GM12878 (cell line): ENCODE results near the gene MEX3B. TPM values are rescaled to one million over a fixed set of nuclear protein-coding genes. Genes with fewer than 3 reads are reported as not detected.
A peak's percentile ranks its signal among the peaks of the same experiment; 100 is the strongest.

Source experiments
- ATAC-seq: fragments of 200-7000 bp; cut with Tn5 transposase; 3 replicates; pipeline ENCODE4 v1.9.1; 2020; ENCODE audit warnings: mild to moderate bottlenecking, moderate library complexity
- BruUV-seq: library from RNA; stranded (reverse); fragments of 400-500 nt; replicated peaks from 2 replicates; lab custom pipeline; 2021; lab: Mats Ljungman, UMichigan
- CTCF ChIA-PET: fragments of 300-600 bp; sonication (Branson Sonifier 250); formaldehyde crosslinking; extraction: SDS; loops from one replicate; lab custom pipeline; 2021; ENCODE audit warnings: inconsistent platforms; lab: Yijun Ruan, JAX
- POLR2A ChIA-PET: fragments of 350-600 bp; formaldehyde crosslinking; extraction: SDS; loops from one replicate; lab custom pipeline; 2021; ENCODE audit warnings: inconsistent platforms; lab: Charles Lee
- RAD21 ChIA-PET: fragments of 300-600 bp; sonication (Branson Sonifier 250); formaldehyde crosslinking; loops from one replicate; lab custom pipeline; 2023; ENCODE audit warnings: antibody characterized with exemption; ENCODE audit not compliant: unreplicated experiment; lab: Charles Lee
- SMC1A ChIA-PET: fragments of 300-600 bp; sonication (Branson Sonifier 250); formaldehyde crosslinking; loops from one replicate; lab custom pipeline; 2023; ENCODE audit not compliant: unreplicated experiment, uncharacterized antibody; lab: Charles Lee
- DNase-seq: peaks from one replicate; pipeline ENCODE4 v3.0.0-alpha.2; 2011; ENCODE audit warnings: low read depth, low spot score
- FAIRE-seq: peaks from 3 replicates; lab custom pipeline; 2011; peaks lifted over from hg19 to GRCh38; lab: Jason Lieb, UNC
- H2AFZ ChIP-seq: 2 replicates; pipeline ENCODE4 v1.6.0; 2011; ENCODE audit warnings: low read depth, low read length, control low read depth; ENCODE audit not compliant: control insufficient read depth
- H3K27ac ChIP-seq: 2 replicates; pipeline ENCODE4 v1.5.1; 2011; ENCODE audit warnings: control low read depth; ENCODE audit not compliant: control insufficient read depth, insufficient read depth
- H3K27me3 ChIP-seq, 2 experiments: replicated peaks in 1 of 2; 2 replicates each; pipeline versions ENCODE4 v1.6.0 to v1.6.1; 2011; ENCODE audit warnings: low read length in 1 of 2; ENCODE audit not compliant: control insufficient read depth in 2 of 2, insufficient read depth in 2 of 2
- H3K36me3 ChIP-seq, 2 experiments: 2 replicates each; pipeline ENCODE4 v1.5.1; 2011; ENCODE audit warnings: low read length in 1 of 2; ENCODE audit not compliant: control insufficient read depth in 2 of 2, insufficient read depth in 2 of 2
- H3K4me1 ChIP-seq: 2 replicates; pipeline ENCODE4 v1.6.1; 2011; ENCODE audit warnings: mild to moderate bottlenecking, low read length, moderate library complexity, mixed read lengths; ENCODE audit not compliant: control insufficient read depth, insufficient read depth
- H3K4me2 ChIP-seq: 2 replicates; pipeline ENCODE4 v1.6.0; 2011; ENCODE audit warnings: control low read depth; ENCODE audit not compliant: control insufficient read depth, insufficient read depth
- H3K4me3 ChIP-seq: fragments of 200-600 bp; sonication (generic); 2 replicates; pipeline ENCODE4 v1.5.1; 2016
- H3K79me2 ChIP-seq: 2 replicates; pipeline ENCODE4 v1.6.0; 2011; ENCODE audit warnings: low read length; ENCODE audit not compliant: control insufficient read depth, insufficient read depth
- H3K9ac ChIP-seq: 2 replicates; pipeline ENCODE4 v1.8.0; 2011; ENCODE audit warnings: low read length, control low read depth, mixed read lengths; ENCODE audit not compliant: control insufficient read depth, insufficient read depth
- H3K9me3 ChIP-seq: replicated peaks from 3 replicates; pipeline ENCODE4 v1.5.1; 2011; ENCODE audit warnings: mild to moderate bottlenecking, low read length; ENCODE audit not compliant: control insufficient read depth, insufficient read depth
- H4K20me1 ChIP-seq: 2 replicates; pipeline ENCODE4 v1.6.0; 2011; ENCODE audit not compliant: control insufficient read depth, insufficient read depth
- BMI1 ChIP-seq: fragments of 450-650 bp; IDR thresholded peaks from 2 replicates; pipeline ENCODE4 v1.6.1; 2016; ENCODE audit warnings: mild to moderate bottlenecking, moderate library complexity, borderline replicate concordance
- NR2C2 ChIP-seq: IDR thresholded peaks from 2 replicates; pipeline ENCODE4 v1.6.1; 2011; ENCODE audit warnings: borderline replicate concordance, low read depth; ENCODE audit not compliant: control insufficient read depth, insufficient read length
- ZBTB40 ChIP-seq: fragments of 450-650 bp; IDR thresholded peaks from 2 replicates; pipeline ENCODE4 v1.6.1; 2016; ENCODE audit warnings: mild to moderate bottlenecking, moderate library complexity, borderline replicate concordance
- ZNF687 ChIP-seq: fragments of 450-650 bp; IDR thresholded peaks from 2 replicates; pipeline ENCODE4 v1.6.1; 2017; ENCODE audit warnings: mild to moderate bottlenecking, moderate library complexity
- WGBS: methylation state at CpG from one replicate; pipeline ENCODE4 v1.1.6; 2016; ENCODE audit warnings: low lambda C conversion rate; ENCODE audit not compliant: insufficient replicate concordance, insufficient coverage; ENCODE audit errors: missing lambda C conversion rate; 5-methylcytosine and 5-hydroxymethylcytosine counted together
- in situ Hi-C: fragments of 300-500 bp; cut with MboI; formaldehyde crosslinking; loops from 9 replicates; pipeline ENCODE4 v1.14.3; 2018; ENCODE audit warnings: mixed read lengths
- intact Hi-C: fragments of 100-400 bp; cut with micrococcal nuclease; formaldehyde crosslinking; loops from one replicate; pipeline ENCODE4 v1.14.2; 2022; ENCODE audit not compliant: unreplicated experiment
- polyA plus RNA-seq, 11 experiments: library from polyadenylated mRNA; depleted of rRNA in 4 of 11; unstranded in 6 of 11; stranded (reverse) in 5 of 11; fragments of >200 nt; fragmentation: Nextera tagmentation in 4 of 11; fragmentation: Illumina TruSeq in 1 of 11; extraction: Ambion mirVana in 4 of 11; extraction: Trizol in 1 of 11; gene quantifications; 1 replicate in 1 of 11; 2 replicates in 10 of 11; pipeline versions ENCODE4 v1.2.1 to v1.2.3, GENCODE V29; 2011 to 2016; ENCODE audit warnings: inconsistent platforms in 2 of 11, missing spikeins in 2 of 11, low read depth in 1 of 11
- total RNA-seq, 4 experiments: library from RNA; depleted of rRNA in 3 of 4; stranded (reverse); fragments of >200 nt in 3 of 4; fragmentation: Illumina TruSeq in 1 of 4; extraction: Trizol in 1 of 4; gene quantifications; 2 replicates each; pipeline versions ENCODE4 v1.2.1 to v1.2.3, GENCODE V29; 2013 to 2021

Gene MEX3B
- total and polyA plus RNA-seq, 10 of the 15 experiments (the other 5 are each of a cell fraction or from before 2014, with no cell fraction given), result 0.02 to 1.3 (median 0.28) TPM

GRCh38 chr15:82079736-82080135 lies 33.9 kb upstream of the MEX3B start:
- no peaks in the 10 kb centered on the region for H3K27me3 ChIP-seq
- no peaks in the 10 kb centered on the region for H4K20me1 ChIP-seq
- ChIA-PET SMC1A (no interaction called here), CTCF (interaction anchor here (0.7 to 1.2 kb wide), 2 partner anchors 13 to 26 kb away, joined by 3 read pairs; no protein-coding TSS in a partner anchor), RAD21 (no interaction called here), POLR2A (no interaction called here)
- H3K27ac ChIP-seq, result no peak overlapping the region
- no TSS peak for BruUV-seq
- DNase-seq, result no peak
- 38% methylated on average over 5 of the region's 5 CpGs for WGBS
- H3K4me2 ChIP-seq, result no peak overlapping the region
- no peaks in the 10 kb centered on the region for H3K79me2 ChIP-seq
- TF ChIP-seq ZNF687 (no peak), NR2C2 (no peak)
- H2AFZ ChIP-seq, result no peak overlapping the region
- in situ Hi-C loops (no loop called here), intact Hi-C loops (no loop called here)
- no peaks in the 10 kb centered on the region for H3K9me3 ChIP-seq
- no peak for ATAC-seq
- no peak overlapping the region for H3K9ac ChIP-seq
- H3K4me1 ChIP-seq, result no peaks in the 10 kb centered on the region; the same call in 1 of the 2 replicates
- FAIRE-seq, result no peak
- no peaks in the 10 kb centered on the region for H3K36me3 ChIP-seq
- H3K4me3 ChIP-seq, result no peak overlapping the region

- no peak for TF ChIP-seq BMI1
- TF ChIP-seq ZBTB40, result peak; percentile 18; the same call in 1 of the 2 replicates
- RAD21 ChIA-PET, result no interaction called here
- Histone ChIP-seq H3K4me2 (no peak overlapping the region), H3K79me2 (no peaks in the 10 kb centered on the region), H3K27ac (no peak overlapping the region), H3K36me3 (no peaks in the 10 kb centered on the region), H4K20me1 (no peaks in the 10 kb centered on the region), H3K9me3 (no peaks in the 10 kb centered on the region; the same call in 2 of the 3 replicates), H3K4me3 (no peak overlapping the region), H3K9ac (no peak overlapping the region), H3K4me1 (no peaks in the 10 kb centered on the region), H2AFZ (no peak overlapping the region), H3K27me3 (no peaks in the 10 kb centered on the region; a peak in 1 of 4 replicates)
- SMC1A ChIA-PET, result interaction anchor here (1.5 kb wide), 1 partner anchor 11 kb away, joined by 3 read pairs; no protein-coding TSS in a partner anchor
- in situ Hi-C loops, result no loop called here
- DNase-seq (no peak), FAIRE-seq (no peak), ATAC-seq (no peak)
- POLR2A ChIA-PET, result no interaction called here
- BruUV-seq, result no TSS peak
- WGBS, result 94% methylated on average over 1 of the region's 1 CpG
- CTCF ChIA-PET, result no interaction called here
- intact Hi-C loops, result no loop called here
Observed at GRCh38 chr15:82074610-82075009, 28.8 kb upstream of the MEX3B start.
